Purkinje cell (primary cell): Measurements from ENCODE around the gene CCNL1. TPM values are rescaled to one million over a fixed set of nuclear protein-coding genes. Genes with fewer than 3 reads are reported as not detected.

Experiments used
- polyA plus RNA-seq: library from polyadenylated mRNA; unstranded; fragments of >200 nt; fragmentation: Nextera tagmentation; gene quantifications from 2 replicates; pipeline ENCODE4 v1.2.1, GENCODE V29; 2014

CCNL1 gene
- polyA plus RNA-seq, result 19.3 and 20.7 TPM in 2 replicates

GRCh38 chr3:157159762-157160657, at the start of gene CCNL1:
Gene CCNL1, minus strand, starts transcription at chr3:157160147. Its CDS starts 53 bp downstream, at chr3:157160094.

